Stomach smooth muscle (tissue), 2 donors: ENCODE data around the gene PCID2.
"Not testable (repeated sequence)": the region's sequence is repeated elsewhere in the genome, so short reads cannot be mapped to it uniquely, and the experiment has no call there.

ENCODE experiments used
- H3K27ac ChIP-seq: one replicate; pipeline ENCODE4 v1.7.0; 2013; ENCODE audit warnings: mild to moderate bottlenecking, low read length, inconsistent platforms
- H3K27me3 ChIP-seq, 2 donors: one replicate each; pipeline ENCODE4 v1.7.0; 2013; ENCODE audit warnings: low read length in 2 of 2; ENCODE audit not compliant: insufficient read depth in 2 of 2, control insufficient read depth in 1 of 2
- H3K36me3 ChIP-seq, 2 donors: one replicate each; pipeline ENCODE4 v1.7.0; 2013; ENCODE audit warnings: low read length in 2 of 2; ENCODE audit not compliant: control insufficient read depth in 2 of 2, insufficient read depth in 2 of 2
- H3K4me1 ChIP-seq: one replicate; pipeline ENCODE4 v1.7.0; 2013; ENCODE audit warnings: low read length; ENCODE audit not compliant: control insufficient read depth, insufficient read depth
- H3K4me3 ChIP-seq, 2 donors: one replicate each; pipeline ENCODE4 v1.7.0; 2013; ENCODE audit warnings: low read length in 2 of 2
- H3K9ac ChIP-seq, 2 donors: one replicate each; pipeline ENCODE4 v1.7.0; 2013; ENCODE audit warnings: low read length in 2 of 2, mild to moderate bottlenecking in 1 of 2
- H3K9me3 ChIP-seq, 2 donors: one replicate each; pipeline ENCODE4 v1.7.0; 2013; ENCODE audit warnings: low read length in 2 of 2; ENCODE audit not compliant: control insufficient read depth in 2 of 2
- donor health status: healthy.
- donor health status: Pancreatic carcinoma.

Gene PCID2

GRCh38 chr13:113164492-113164891, 44.0 kb downstream of the PCID2 start:
- Histone ChIP-seq H3K9me3 (no peaks in the 10 kb centered on the region), H3K9ac (no peak overlapping the region), H3K27me3 (peaks cover 5 to 16% of the 10 kb centered on the region in 2 donors), H3K36me3 (peaks cover 0 to 1% of the 10 kb centered on the region in 2 donors), H3K4me1 (peaks cover 3% of the 10 kb centered on the region), H3K4me3 (no peak overlapping the region), H3K27ac (no peak overlapping the region)

- Histone ChIP-seq H3K4me3 (no peak overlapping the region), H3K9ac (no peak overlapping the region), H3K36me3 (no peaks in the 10 kb centered on the region), H3K4me1 (peaks cover 3% of the 10 kb centered on the region), H3K27me3 (peaks cover 9 to 19% of the 10 kb centered on the region in 2 donors), H3K27ac (no peak overlapping the region), H3K9me3 (no peaks in the 10 kb centered on the region)
These were observed 45.4 kb downstream of the PCID2 start for GRCh38 chr13:113162783-113163685.

- H3K9me3 ChIP-seq, H3K36me3 ChIP-seq, H3K27ac ChIP-seq, H3K4me1 ChIP-seq, H3K4me3 ChIP-seq, H3K9ac ChIP-seq: not testable (repeated sequence)
- H3K27me3 ChIP-seq = peaks cover 9 to 19% of the 10 kb centered on the region in 2 donors
These were observed 46.5 kb downstream of the PCID2 start for GRCh38 chr13:113161975-113162374.

GRCh38 chr13:113161433-113161832, 47.0 kb downstream of the PCID2 start:
- Histone ChIP-seq H3K36me3 (no peaks in the 10 kb centered on the region), H3K4me3 (no peak overlapping the region), H3K9me3 (no peaks in the 10 kb centered on the region), H3K9ac (no peak overlapping the region), H3K27me3 (peaks cover 9 to 19% of the 10 kb centered on the region in 2 donors), H3K4me1 (peaks cover 3% of the 10 kb centered on the region), H3K27ac (no peak overlapping the region)

GRCh38 chr13:113160983-113161382, 47.5 kb downstream of the PCID2 start:
- Histone ChIP-seq H3K27ac (no peak overlapping the region), H3K9ac (no peak overlapping the region), H3K27me3 (peaks cover 9 to 19% of the 10 kb centered on the region in 2 donors), H3K4me3 (no peak overlapping the region), H3K9me3 (no peaks in the 10 kb centered on the region), H3K4me1 (peaks cover 3% of the 10 kb centered on the region), H3K36me3 (no peaks in the 10 kb centered on the region)

DNA sequence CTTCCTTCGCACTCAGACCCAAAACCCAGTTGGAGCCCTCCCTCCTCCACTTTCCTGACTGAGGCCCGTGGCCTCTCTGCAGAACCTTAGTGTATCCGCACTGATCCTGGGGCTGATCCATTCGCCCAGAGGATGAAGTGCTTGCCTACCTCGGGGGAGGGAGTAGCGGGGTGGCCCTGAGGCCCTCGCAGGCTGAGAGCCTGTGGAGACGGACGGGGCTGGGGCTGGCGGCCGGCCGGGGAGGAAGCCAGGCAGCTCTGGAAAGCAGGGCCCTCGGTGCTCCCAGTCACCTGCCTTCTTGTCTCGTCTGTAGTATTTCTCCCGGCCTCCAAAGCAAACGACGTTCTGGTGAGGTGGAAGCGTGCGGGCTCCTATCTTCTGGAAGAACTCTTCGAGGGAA, 48.8 kb downstream of the PCID2 start:
- H3K27me3 ChIP-seq = peaks cover 9 to 19% of the 10 kb centered on the region in 2 donors
- no peak overlapping the region for H3K4me3 ChIP-seq

DNA sequence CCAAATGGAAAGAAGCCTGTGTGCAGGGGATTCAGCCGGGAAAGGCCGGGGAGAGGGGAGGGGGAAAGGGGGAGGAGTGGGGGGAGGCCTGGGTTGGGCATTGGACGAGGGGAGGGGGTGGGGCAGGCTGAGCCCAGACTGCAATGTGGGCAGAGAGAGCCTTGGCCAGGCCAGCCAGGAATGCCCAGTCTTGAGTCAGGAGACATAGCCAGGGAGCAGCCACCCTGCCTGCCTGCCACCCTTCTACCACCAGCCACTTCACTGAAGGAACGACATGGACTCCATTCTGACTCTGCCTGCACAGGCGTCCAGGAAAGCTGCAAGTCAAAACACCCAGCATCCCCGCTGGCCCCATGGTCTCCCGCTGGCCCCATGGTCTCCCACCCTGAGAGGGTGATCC, 49.5 kb downstream of the PCID2 start:
- Histone ChIP-seq H3K9ac (no peak overlapping the region), H3K27me3 (peaks cover 9 to 19% of the 10 kb centered on the region in 2 donors), H3K4me3 (no peak overlapping the region), H3K9me3 (no peaks in the 10 kb centered on the region), H3K36me3 (no peaks in the 10 kb centered on the region), H3K4me1 (peaks cover 7% of the 10 kb centered on the region), H3K27ac (no peak overlapping the region)

More for the DNA sequence above, 48.8 kb downstream of the PCID2 start:
- no peaks in the 10 kb centered on the region for H3K9me3 ChIP-seq
- H3K4me1 ChIP-seq = peaks cover 4% of the 10 kb centered on the region
- H3K36me3 ChIP-seq = no peaks in the 10 kb centered on the region
- H3K27ac ChIP-seq = no peak overlapping the region
- no peak overlapping the region for H3K9ac ChIP-seq

DNA sequence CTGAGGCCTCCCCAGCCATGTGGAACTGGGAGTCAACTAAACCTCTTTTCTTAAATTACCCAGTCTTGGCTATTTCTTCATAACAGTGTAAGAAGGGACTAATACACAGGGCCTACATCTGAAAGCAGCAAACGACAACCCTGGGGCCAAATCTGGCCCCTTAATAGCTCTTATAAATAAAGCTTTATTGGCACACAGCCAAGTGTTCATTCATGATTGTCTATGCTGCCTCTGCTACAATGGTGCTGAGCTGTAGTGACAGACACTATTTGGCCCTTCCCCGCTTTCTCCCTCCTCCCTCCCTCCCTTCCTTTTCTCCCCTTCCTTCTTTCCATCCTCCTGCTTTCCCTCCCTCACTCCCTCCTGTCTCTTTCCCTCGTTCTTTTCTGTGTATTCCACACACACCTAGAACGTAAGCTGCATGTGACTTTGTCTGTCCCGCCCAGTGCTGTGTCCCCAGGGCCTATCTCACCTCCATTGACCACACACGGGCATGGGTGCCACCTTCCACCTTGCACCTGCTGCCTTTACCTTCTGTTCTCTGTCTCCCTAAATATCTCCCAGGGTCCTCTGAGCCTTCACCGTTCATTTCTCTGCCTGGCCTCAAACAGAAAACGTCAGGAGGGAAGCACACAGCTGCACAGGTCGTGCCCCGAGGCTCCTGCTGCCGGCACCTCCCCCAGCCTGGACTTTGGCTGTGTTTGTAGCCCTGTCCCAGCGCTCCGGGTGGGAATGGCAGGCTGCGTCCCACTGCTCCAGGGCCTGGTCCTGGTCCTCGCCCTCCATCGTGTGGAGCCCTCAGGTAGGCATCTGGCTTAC, 50.3 kb downstream of the PCID2 start, which contains the start of gene PROZ:
TSS of gene PROZ (plus strand) at position 720 of the 819 bp plus-strand sequence. CDS start at position 733, 13 bp downstream.
- Histone ChIP-seq H3K27ac (no peak within 1 kb of the TSS), H3K27me3 (peaks cover 9 to 13% of the 10 kb centered on the region in 2 donors), H3K4me1 (peaks cover 12% of the 10 kb centered on the region), H3K9ac (no peak within 1 kb of the TSS), H3K9me3 (no peaks in the 10 kb centered on the region), H3K4me3 (no peak within 1 kb of the TSS), H3K36me3 (no peaks in the 10 kb centered on the region)

DNA sequence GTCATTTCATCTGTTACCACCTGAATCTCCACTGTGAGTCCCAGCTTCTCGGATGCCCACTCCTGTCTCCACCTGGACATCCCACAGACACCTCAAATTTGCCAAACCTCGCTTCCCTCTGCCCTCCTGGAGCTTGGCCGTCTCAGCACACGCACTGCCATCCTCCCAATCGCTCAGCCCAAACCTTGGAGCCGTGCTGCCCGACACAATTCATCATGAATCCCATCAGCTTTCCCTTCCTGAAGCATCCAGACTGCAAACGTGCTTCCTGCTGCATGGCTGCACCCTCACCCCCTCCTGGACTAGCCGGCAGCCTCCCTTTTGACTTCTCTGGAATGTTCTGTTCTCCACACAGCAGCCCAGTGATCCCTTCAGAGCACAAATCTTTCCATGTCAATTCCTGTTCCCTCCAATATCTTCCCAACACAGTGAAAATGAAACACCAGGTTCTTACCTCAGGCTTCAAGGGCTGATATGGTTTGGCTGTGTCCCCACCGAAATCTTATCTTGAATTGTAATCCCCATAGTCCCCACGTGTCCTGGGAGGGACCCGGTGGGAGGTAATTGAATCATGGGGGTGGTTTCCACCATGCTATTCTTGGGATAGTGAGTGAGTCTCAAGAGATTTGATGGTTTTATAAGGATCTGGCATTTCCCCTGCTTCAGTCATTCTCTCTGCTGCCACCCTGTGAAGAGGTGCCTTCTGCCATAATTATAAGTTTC, 51.1 kb downstream of the PCID2 start:
- no peaks in the 10 kb centered on the region for H3K9me3 ChIP-seq
- H3K36me3 ChIP-seq = no peaks in the 10 kb centered on the region
- no peak overlapping the region for H3K4me3 ChIP-seq
- H3K4me1 ChIP-seq = peaks cover 18% of the 10 kb centered on the region
- peaks cover 8 to 9% of the 10 kb centered on the region in 2 donors for H3K27me3 ChIP-seq
- H3K9ac ChIP-seq = no peak overlapping the region
- H3K27ac ChIP-seq = no peak overlapping the region

- H3K9me3 ChIP-seq = no peaks in the 10 kb centered on the region
- H3K36me3 ChIP-seq = no peaks in the 10 kb centered on the region
- no peak overlapping the region for H3K27ac ChIP-seq
- H3K9ac ChIP-seq = no peak overlapping the region
- peaks cover 8% of the 10 kb centered on the region in 2 donors for H3K27me3 ChIP-seq
- H3K4me1 ChIP-seq = peaks cover 20% of the 10 kb centered on the region
- H3K4me3 ChIP-seq = no peak overlapping the region
These were observed 52.4 kb downstream of the PCID2 start for GRCh38 chr13:113155982-113156655.
